WTC11 (cell line): Measurements from ENCODE around the gene NLGN4X. TPM values are rescaled to one million over a fixed set of nuclear protein-coding genes. Genes with fewer than 3 reads are reported as not detected.

Source experiments
- ATAC-seq: fragments of 200-7000 bp; cut with Tn5 transposase; 2 replicates; pipeline ENCODE4 v1.10.0; 2021; ENCODE audit warnings: mild to moderate bottlenecking, moderate library complexity
- CTCF ChIA-PET: fragments of 300-600 bp; sonication (Branson Sonifier 250); formaldehyde crosslinking; loops from one replicate; lab custom pipeline; 2021; ENCODE audit warnings: antibody characterized with exemption; lab: Charles Lee
- POLR2A ChIA-PET: fragments of 350-600 bp; sonication (Branson Sonifier 250); formaldehyde crosslinking; loops from one replicate; lab custom pipeline; 2021; ENCODE audit warnings: antibody characterized with exemption; lab: Charles Lee
- DNase-seq: peaks from one replicate; pipeline ENCODE4 v3.0.0; 2021; ENCODE audit warnings: low spot score
- H3K27ac Mint-ChIP-seq: 2 replicates; pipeline ENCODE4 v1.8.0; 2021; ENCODE audit warnings: mixed read lengths
- H3K27me3 Mint-ChIP-seq: 2 replicates; pipeline ENCODE4 v1.8.0; 2021; ENCODE audit warnings: low read depth, mild to moderate bottlenecking, moderate library complexity, mixed read lengths
- H3K36me3 Mint-ChIP-seq: 2 replicates; pipeline ENCODE4 v1.8.0; 2021; ENCODE audit warnings: mixed read lengths
- H3K4me1 Mint-ChIP-seq: 2 replicates; pipeline ENCODE4 v1.8.0; 2022; ENCODE audit warnings: mixed read lengths
- H3K4me3 Mint-ChIP-seq: 2 replicates; pipeline ENCODE4 v1.8.0; 2021; ENCODE audit warnings: mild to moderate bottlenecking, moderate library complexity, mixed read lengths
- H3K9me3 Mint-ChIP-seq: 2 replicates; pipeline ENCODE4 v1.8.0; 2021; ENCODE audit warnings: mixed read lengths
- AR ChIP-seq: fragments of 250-450 bp; sonication (Bioruptor Pico); IDR thresholded peaks from 2 replicates; pipeline ENCODE4 v1.9.0; 2021; ENCODE audit warnings: mild to moderate bottlenecking
- ATF1 ChIP-seq: sonication (generic); formaldehyde crosslinking; IDR thresholded peaks from 2 replicates; pipeline ENCODE4 v1.8.1; 2023; ENCODE audit warnings: mild to moderate bottlenecking, moderate library complexity, missing genetic modification reagents
- CDX4 ChIP-seq: fragments of 250-450 bp; sonication (Bioruptor Pico); IDR thresholded peaks from 2 replicates; pipeline ENCODE4 v1.9.0; 2021; ENCODE audit warnings: moderate library complexity, mild to moderate bottlenecking, inconsistent platforms, borderline replicate concordance
- CTCF ChIP-seq: fragments of 200-600 bp; IDR thresholded peaks from 2 replicates; pipeline ENCODE4 v1.8.0; 2022; ENCODE audit warnings: antibody characterized with exemption
- E2F5 ChIP-seq: sonication (generic); formaldehyde crosslinking; IDR thresholded peaks from 2 replicates; pipeline ENCODE4 v1.8.1; 2022; ENCODE audit warnings: mild to moderate bottlenecking, moderate library complexity, missing genetic modification reagents
- EMX1 ChIP-seq: fragments of 250-450 bp; sonication (Bioruptor Pico); IDR thresholded peaks from 2 replicates; pipeline ENCODE4 v1.8.0; 2021; ENCODE audit warnings: mild to moderate bottlenecking
- ESRRA ChIP-seq: sonication (generic); formaldehyde crosslinking; IDR thresholded peaks from 2 replicates; pipeline ENCODE4 v1.8.1; 2022; ENCODE audit warnings: mild to moderate bottlenecking, missing genetic modification reagents, borderline replicate concordance
- FOXK1 ChIP-seq: sonication (generic); formaldehyde crosslinking; IDR thresholded peaks from 2 replicates; pipeline ENCODE4 v1.8.0; 2022; ENCODE audit warnings: mild to moderate bottlenecking, moderate library complexity, missing genetic modification reagents
- GABPB1 ChIP-seq: sonication (generic); formaldehyde crosslinking; IDR thresholded peaks from 2 replicates; pipeline ENCODE4 v1.8.1; 2023; ENCODE audit warnings: mild to moderate bottlenecking, missing genetic modification reagents
- HMGA2 ChIP-seq: fragments of 250-450 bp; sonication (Bioruptor Pico); IDR thresholded peaks from 2 replicates; pipeline ENCODE4 v1.4.0; 2021; ENCODE audit warnings: mild to moderate bottlenecking, moderate library complexity
- IRF1 ChIP-seq: sonication (generic); formaldehyde crosslinking; IDR thresholded peaks from 2 replicates; pipeline ENCODE4 v1.8.0; 2023; ENCODE audit warnings: missing genetic modification reagents
- IRF2 ChIP-seq: sonication (generic); formaldehyde crosslinking; IDR thresholded peaks from 2 replicates; pipeline ENCODE4 v1.8.0; 2022; ENCODE audit warnings: low read depth, missing genetic modification reagents, borderline replicate concordance
- JUN ChIP-seq: sonication (generic); formaldehyde crosslinking; IDR thresholded peaks from 2 replicates; pipeline ENCODE4 v1.8.0; 2023; ENCODE audit warnings: mild to moderate bottlenecking, missing genetic modification reagents
- NR1H2 ChIP-seq: sonication (generic); formaldehyde crosslinking; IDR thresholded peaks from 2 replicates; pipeline ENCODE4 v1.9.0; 2021; ENCODE audit warnings: mild to moderate bottlenecking, moderate library complexity, missing genetic modification reagents
- TEAD4 ChIP-seq: sonication (generic); formaldehyde crosslinking; IDR thresholded peaks from 2 replicates; pipeline ENCODE4 v1.8.0; 2022; ENCODE audit warnings: mild to moderate bottlenecking, missing genetic modification reagents
- ZMAT4 ChIP-seq: fragments of 250-450 bp; sonication (Bioruptor Pico); IDR thresholded peaks from 2 replicates; pipeline ENCODE4 v1.9.0; 2021; ENCODE audit warnings: mild to moderate bottlenecking
- ZNF232 ChIP-seq: sonication (generic); formaldehyde crosslinking; IDR thresholded peaks from 2 replicates; pipeline ENCODE4 v1.8.0; 2022; ENCODE audit warnings: mild to moderate bottlenecking, missing genetic modification reagents
- ZNF317 ChIP-seq: sonication (generic); formaldehyde crosslinking; IDR thresholded peaks from 2 replicates; pipeline ENCODE4 v1.8.1; 2023; ENCODE audit warnings: low read depth, mild to moderate bottlenecking, moderate library complexity, missing genetic modification reagents, borderline replicate concordance
- ZNF416 ChIP-seq: fragments of 250-450 bp; sonication (Bioruptor Pico); IDR thresholded peaks from 2 replicates; pipeline ENCODE4 v1.9.0; 2021; ENCODE audit warnings: mild to moderate bottlenecking, inconsistent platforms
- ZNF425 ChIP-seq: fragments of 250-450 bp; sonication (Bioruptor Pico); conservative IDR thresholded peaks from 2 replicates; pipeline ENCODE4 v1.9.0; 2021; ENCODE audit warnings: mild to moderate bottlenecking
- total RNA-seq: library from RNA; stranded (reverse); gene quantifications from 3 replicates; pipeline ENCODE4 v1.2.3, GENCODE V29; 2021

NLGN4X gene
- total RNA-seq, 1 experiment from 2014 or later = 53.8 TPM

GRCh38 chrX:5998901-5999300 is 229.8 kb downstream of the NLGN4X start:
- Mint-ChIP-seq H3K36me3 (peaks cover 3% of the 10 kb centered on the region; the same call in 1 of the 2 replicates), H3K27ac (no peak overlapping the region), H3K27me3 (no peaks in the 10 kb centered on the region), H3K4me1 (peaks cover 20% of the 10 kb centered on the region), H3K9me3 (no peaks in the 10 kb centered on the region), H3K4me3 (no peak overlapping the region)
- no peak for ATAC-seq
- no peak for DNase-seq
- CTCF ChIA-PET = interaction anchor here (1.5 kb wide), 1 partner anchor 15 kb away, joined by 3 read pairs; no protein-coding TSS in a partner anchor
- POLR2A ChIA-PET = no interaction called here
- TF ChIP-seq ESRRA (CRISPR knock-in tag) (no peak), ZNF425 (CRISPR knock-in tag) (no peak), FOXK1 (CRISPR knock-in tag) (no peak), JUN (CRISPR knock-in tag) (no peak), ZNF317 (CRISPR knock-in tag) (no peak), IRF2 (CRISPR knock-in tag) (no peak), E2F5 (CRISPR knock-in tag) (no peak), CDX4 (no peak), EMX1 (no peak), NR1H2 (CRISPR knock-in tag) (no peak), ZNF232 (CRISPR knock-in tag) (no peak), ZNF416 (no peak), IRF1 (no peak), AR (no peak), HMGA2 (CRISPR knock-in tag) (no peak), ZMAT4 (CRISPR knock-in tag) (no peak), CTCF (no peak), TEAD4 (CRISPR knock-in tag) (no peak), GABPB1 (CRISPR knock-in tag) (no peak), ATF1 (CRISPR knock-in tag) (no peak)
